HEK293 (cell line): ENCODE results near the gene WRAP73.

Source experiments
- CTCF ChIA-PET: fragments of 350-600 bp; formaldehyde crosslinking; extraction: SDS; loops from one replicate; lab custom pipeline; 2021; ENCODE audit warnings: antibody characterized with exemption; lab: Yijun Ruan, JAX
- POLR2A ChIA-PET: fragments of 300-600 bp; formaldehyde crosslinking; extraction: SDS; loops from one replicate; lab custom pipeline; 2020; ENCODE audit warnings: antibody characterized with exemption, inconsistent platforms; lab: Yijun Ruan, JAX
- H3K27ac ChIP-seq: fragments of 200-500 bp; sonication (Bioruptor generic); 2 replicates; pipeline ENCODE4 v1.5.1; 2014; ENCODE audit warnings: low read depth, low read length, control low read depth, inconsistent platforms; ENCODE audit errors: extremely low read depth
- H3K36me3 ChIP-seq, 2 experiments: fragments of 200-500 bp in 1 of 2; sonication (Bioruptor generic) in 1 of 2; 1 replicate in 1 of 2; 2 replicates in 1 of 2; pipeline ENCODE4 v1.5.1; 2014 to 2017; ENCODE audit warnings: inconsistent platforms in 2 of 2, low read length in 2 of 2; ENCODE audit not compliant: control insufficient read depth in 2 of 2, insufficient read depth in 1 of 2
- H3K4me1 ChIP-seq: fragments of 200-500 bp; sonication (Bioruptor generic); 2 replicates; pipeline ENCODE4 v1.5.1; 2014; ENCODE audit warnings: mild to moderate bottlenecking, low read length, inconsistent platforms; ENCODE audit not compliant: control insufficient read depth, insufficient read depth
- H3K4me3 ChIP-seq: 2 replicates; pipeline ENCODE4 v1.5.1; 2011; ENCODE audit warnings: low read depth, mild to moderate bottlenecking, control low read depth, low read length, moderate library complexity
- H3K9me3 ChIP-seq: fragments of 200-500 bp; sonication (Bioruptor generic); 2 replicates; pipeline ENCODE4 v1.5.1; 2014; ENCODE audit warnings: low read depth, low read length, inconsistent platforms; ENCODE audit not compliant: control insufficient read depth, insufficient read depth
- ATF2 ChIP-seq: fragments of 450-650 bp; formaldehyde crosslinking; IDR thresholded peaks from 2 replicates; pipeline ENCODE4 v1.5.1; 2016; ENCODE audit warnings: missing biosample characterization, missing genetic modification characterization, low read depth
- BCL11B ChIP-seq: fragments of 450-650 bp; formaldehyde crosslinking; IDR thresholded peaks from 2 replicates; pipeline ENCODE4 v1.5.1; 2016; ENCODE audit warnings: low read depth, missing biosample characterization, missing genetic modification characterization
- CTCF ChIP-seq: fragments of 450-650 bp; formaldehyde crosslinking; IDR thresholded peaks from 2 replicates; pipeline ENCODE4 v1.5.1; 2016; ENCODE audit warnings: missing biosample characterization, missing genetic modification characterization
- EGR2 ChIP-seq: fragments of 450-650 bp; formaldehyde crosslinking; IDR thresholded peaks from 2 replicates; pipeline ENCODE4 v1.5.1; 2016; ENCODE audit warnings: low read depth, missing biosample characterization, missing genetic modification characterization
- KLF17 ChIP-seq: fragments of 450-650 bp; formaldehyde crosslinking; IDR thresholded peaks from 2 replicates; pipeline ENCODE4 v1.5.1; 2016; ENCODE audit warnings: missing biosample characterization, missing genetic modification characterization
- ZBTB8A ChIP-seq: fragments of 450-650 bp; formaldehyde crosslinking; IDR thresholded peaks from 2 replicates; pipeline ENCODE4 v1.5.1; 2016; ENCODE audit warnings: missing biosample characterization, missing genetic modification characterization
- ZFHX2 ChIP-seq: fragments of 450-650 bp; formaldehyde crosslinking; conservative IDR thresholded peaks from 2 replicates; pipeline ENCODE4 v1.5.1; 2016; ENCODE audit warnings: missing biosample characterization, missing genetic modification characterization
- ZFP69B ChIP-seq: fragments of 450-650 bp; formaldehyde crosslinking; IDR thresholded peaks from 2 replicates; pipeline ENCODE4 v1.5.1; 2016; ENCODE audit warnings: missing biosample characterization, missing genetic modification characterization
- ZNF221 ChIP-seq: fragments of 450-650 bp; formaldehyde crosslinking; IDR thresholded peaks from 2 replicates; pipeline ENCODE4 v1.5.1; 2017; ENCODE audit warnings: missing biosample characterization, missing genetic modification characterization, borderline replicate concordance
- ZNF23 ChIP-seq: fragments of 450-650 bp; formaldehyde crosslinking; IDR thresholded peaks from 2 replicates; pipeline ENCODE4 v1.5.1; 2016; ENCODE audit warnings: missing biosample characterization, missing genetic modification characterization, borderline replicate concordance
- ZNF416 ChIP-seq: fragments of 450-650 bp; formaldehyde crosslinking; IDR thresholded peaks from 2 replicates; pipeline ENCODE4 v1.5.1; 2016; ENCODE audit warnings: missing biosample characterization, missing genetic modification characterization
- ZNF423 ChIP-seq: fragments of 450-650 bp; formaldehyde crosslinking; IDR thresholded peaks from 2 replicates; pipeline ENCODE4 v1.5.1; 2016; ENCODE audit warnings: missing biosample characterization, missing genetic modification characterization
- ZNF677 ChIP-seq: fragments of 450-650 bp; IDR thresholded peaks from 2 replicates; pipeline ENCODE4 v1.5.0; 2018; ENCODE audit warnings: missing biosample characterization, mild to moderate bottlenecking, missing genetic modification characterization, moderate library complexity
- ZNF777 ChIP-seq: fragments of 450-650 bp; formaldehyde crosslinking; IDR thresholded peaks from 2 replicates; pipeline ENCODE4 v1.5.1; 2017; ENCODE audit warnings: missing biosample characterization, missing genetic modification characterization, borderline replicate concordance
- ZNF843 ChIP-seq: fragments of 450-650 bp; formaldehyde crosslinking; IDR thresholded peaks from 2 replicates; pipeline ENCODE4 v1.5.1; 2016; ENCODE audit warnings: missing biosample characterization, missing genetic modification characterization
- ZSCAN30 ChIP-seq: fragments of 450-650 bp; IDR thresholded peaks from 2 replicates; pipeline ENCODE4 v1.5.1; 2018; ENCODE audit warnings: missing biosample characterization, mild to moderate bottlenecking, missing genetic modification characterization, moderate library complexity
- ZXDB ChIP-seq: fragments of 450-650 bp; formaldehyde crosslinking; IDR thresholded peaks from 2 replicates; pipeline ENCODE4 v1.5.1; 2016; ENCODE audit warnings: missing biosample characterization, missing genetic modification characterization
- TF ChIP-seq, protein P1 (sequence below): fragments of 450-650 bp; formaldehyde crosslinking; IDR thresholded peaks from 2 replicates; pipeline ENCODE4 v1.5.1; 2016; ENCODE audit warnings: missing biosample characterization, missing genetic modification characterization
- TF ChIP-seq, protein P2 (sequence below): fragments of 450-650 bp; formaldehyde crosslinking; IDR thresholded peaks from 2 replicates; pipeline ENCODE4 v1.5.1; 2016; ENCODE audit warnings: missing biosample characterization, missing genetic modification characterization, borderline replicate concordance

WRAP73 gene

GRCh38 chr1:3656450-3657095, 6.7 kb upstream of the WRAP73 start:
- Histone ChIP-seq H3K27ac (no peak overlapping the region), H3K4me1 (peaks cover 5% of the 10 kb centered on the region; the same call in 1 of the 2 replicates), H3K36me3 (no peaks in the 10 kb centered on the region), H3K4me3 (no peak overlapping the region), H3K9me3 (no peaks in the 10 kb centered on the region)
- TF ChIP-seq ZNF23 (no peak), ZNF843 (tag by site-specific recombination) (no peak), ZNF677 (tag by site-specific recombination) (no peak), CTCF (tag by site-specific recombination) (no peak), BCL11B (tag by site-specific recombination) (no peak), KLF17 (tag by site-specific recombination) (no peak), ZNF423 (tag by site-specific recombination) (no peak), ZSCAN30 (tag by site-specific recombination) (no peak), ZFP69B (tag by site-specific recombination) (no peak), ATF2 (tag by site-specific recombination) (no peak), ZNF221 (no peak), ZXDB (tag by site-specific recombination) (no peak)
- TF ChIP-seq, protein P1, sequence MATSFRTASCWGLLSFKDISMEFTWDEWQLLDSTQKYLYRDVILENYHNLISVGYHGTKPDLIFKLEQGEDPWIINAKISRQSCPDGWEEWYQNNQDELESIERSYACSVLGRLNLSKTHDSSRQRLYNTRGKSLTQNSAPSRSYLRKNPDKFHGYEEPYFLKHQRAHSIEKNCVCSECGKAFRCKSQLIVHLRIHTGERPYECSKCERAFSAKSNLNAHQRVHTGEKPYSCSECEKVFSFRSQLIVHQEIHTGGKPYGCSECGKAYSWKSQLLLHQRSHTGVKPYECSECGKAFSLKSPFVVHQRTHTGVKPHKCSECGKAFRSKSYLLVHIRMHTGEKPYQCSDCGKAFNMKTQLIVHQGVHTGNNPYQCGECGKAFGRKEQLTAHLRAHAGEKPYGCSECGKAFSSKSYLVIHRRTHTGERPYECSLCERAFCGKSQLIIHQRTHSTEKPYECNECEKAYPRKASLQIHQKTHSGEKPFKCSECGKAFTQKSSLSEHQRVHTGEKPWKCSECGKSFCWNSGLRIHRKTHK (tag by site-specific recombination), result no peak
- TF ChIP-seq, protein P2, sequence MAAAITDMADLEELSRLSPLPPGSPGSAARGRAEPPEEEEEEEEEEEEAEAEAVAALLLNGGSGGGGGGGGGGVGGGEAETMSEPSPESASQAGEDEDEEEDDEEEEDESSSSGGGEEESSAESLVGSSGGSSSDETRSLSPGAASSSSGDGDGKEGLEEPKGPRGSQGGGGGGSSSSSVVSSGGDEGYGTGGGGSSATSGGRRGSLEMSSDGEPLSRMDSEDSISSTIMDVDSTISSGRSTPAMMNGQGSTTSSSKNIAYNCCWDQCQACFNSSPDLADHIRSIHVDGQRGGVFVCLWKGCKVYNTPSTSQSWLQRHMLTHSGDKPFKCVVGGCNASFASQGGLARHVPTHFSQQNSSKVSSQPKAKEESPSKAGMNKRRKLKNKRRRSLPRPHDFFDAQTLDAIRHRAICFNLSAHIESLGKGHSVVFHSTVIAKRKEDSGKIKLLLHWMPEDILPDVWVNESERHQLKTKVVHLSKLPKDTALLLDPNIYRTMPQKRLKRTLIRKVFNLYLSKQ (tag by site-specific recombination), result no peak
- ChIA-PET POLR2A (no interaction called here), CTCF (no interaction called here)

DNA sequence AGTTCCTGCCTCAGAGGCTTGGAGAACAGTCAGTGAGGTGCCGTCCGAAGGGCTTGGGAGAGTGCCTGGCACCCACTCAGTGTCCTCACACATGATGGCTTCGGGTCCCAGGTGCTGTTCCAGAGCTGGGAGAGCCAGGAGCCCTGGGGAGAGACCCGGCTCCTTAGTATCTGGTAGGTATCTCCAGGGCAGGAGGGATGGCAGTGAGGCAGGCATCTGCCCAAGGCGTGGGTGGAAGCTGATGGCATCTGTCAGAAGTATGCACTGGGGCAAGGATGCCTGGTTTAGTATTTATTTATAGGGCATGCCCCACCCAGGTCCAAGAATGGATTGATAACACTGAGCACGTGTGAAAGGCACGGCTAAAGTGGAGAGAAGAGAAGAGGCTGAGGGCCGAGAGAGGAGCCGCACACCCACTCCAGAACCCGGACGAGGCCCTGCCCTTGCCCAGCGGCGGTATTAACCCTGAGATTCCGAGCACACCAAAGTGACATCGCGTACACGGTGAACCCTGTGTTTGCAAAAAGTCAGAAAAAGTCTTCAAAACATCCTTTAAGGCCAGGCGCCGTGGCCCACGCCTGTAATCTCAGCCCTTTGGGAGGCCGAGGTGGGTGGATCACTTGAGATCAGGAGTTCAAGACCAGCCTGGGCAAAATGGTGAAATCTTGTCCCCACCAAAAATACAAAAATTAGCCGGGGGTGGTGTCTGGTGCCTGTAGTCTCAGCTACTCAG, 4.8 kb upstream of the WRAP73 start:
- TF ChIP-seq ZNF416 (no peak), EGR2 (peak; percentile 11; the same call in 1 of the 2 replicates), ZBTB8A (tag by site-specific recombination) (peak; percentile 51; the same call in 1 of the 2 replicates), ZFHX2 (tag by site-specific recombination) (0 out of 2 replicates have a peak, but pooled peaks have one; percentile 13), ZNF777 (tag by site-specific recombination) (no peak)
- Histone ChIP-seq H3K36me3 (no peaks in the 10 kb centered on the region), H3K27ac (no peak overlapping the region), H3K9me3 (no peaks in the 10 kb centered on the region), H3K4me1 (peaks cover 2% of the 10 kb centered on the region; the same call in 1 of the 2 replicates), H3K4me3 (no peak overlapping the region)
- ChIA-PET CTCF (interaction anchor here (0.6 kb wide), 2 partner anchors 74 to 1620 kb away, joined by 3 read pairs; no protein-coding TSS in a partner anchor), POLR2A (no interaction called here)
